Heart right ventricle (tissue), 16 donors: ENCODE measurements around the gene SLC25A20. TPM values are rescaled to one million over a fixed set of nuclear protein-coding genes. Genes with fewer than 3 reads are reported as not detected.

Experiments
- ATAC-seq, 8 donors: fragments of 200-7000 bp; cut with Tn5 transposase; one replicate each; pipeline ENCODE4 v1.9.1; 2020; ENCODE audit warnings: mild to moderate bottlenecking in 8 of 8, moderate library complexity in 8 of 8, moderate number of reproducible peaks in 1 of 8
- DNase-seq, 2 donors: peaks; one replicate each; pipeline ENCODE4 v3.0.0-alpha.2; 2020
- H3K27ac ChIP-seq, 10 donors: fragments of 200-600 bp; sonication (generic) in 2 of 10; one replicate each; pipeline versions ENCODE4 v1.5.0 to v1.8.0; 2020 to 2022; ENCODE audit warnings: mild to moderate bottlenecking in 3 of 10
- H3K27me3 ChIP-seq, 7 donors: fragments of 200-600 bp; one replicate each; pipeline ENCODE4 v1.8.0; 2021 to 2022; ENCODE audit warnings: mild to moderate bottlenecking in 2 of 7
- H3K36me3 ChIP-seq, 9 donors: fragments of 200-600 bp; sonication (generic) in 1 of 9; one replicate each; pipeline versions ENCODE4 v1.5.0 to v1.8.0; 2020 to 2022; ENCODE audit warnings: mild to moderate bottlenecking in 2 of 9
- H3K4me1 ChIP-seq, 9 donors: fragments of 200-600 bp; sonication (generic) in 1 of 9; one replicate each; pipeline versions ENCODE4 v1.5.0 to v1.8.0; 2020 to 2022; ENCODE audit warnings: mild to moderate bottlenecking in 4 of 9
- H3K4me3 ChIP-seq, 10 donors: fragments of 200-600 bp; sonication (generic) in 2 of 10; one replicate each; pipeline versions ENCODE4 v1.5.0 to v1.8.0; 2020 to 2022; ENCODE audit warnings: mild to moderate bottlenecking in 7 of 10, moderate library complexity in 2 of 10
- H3K9me3 ChIP-seq, 11 donors: fragments of 200-600 bp in 10 of 11; sonication (generic) in 2 of 11; one replicate each; pipeline versions ENCODE4 v1.5.0 to v1.8.0; 2013 to 2022; ENCODE audit warnings: mild to moderate bottlenecking in 2 of 11, control low read depth in 1 of 11, moderate library complexity in 1 of 11
- WGBS, 2 donors: extraction: QIAGEN DNeasy Blood & Tissue Kit; methylation state at CpG; one replicate each; pipeline ENCODE4 v1.1.7; 2013; ENCODE audit warnings: inconsistent platforms in 1 of 2; 5-methylcytosine and 5-hydroxymethylcytosine counted together
- intact Hi-C, 10 donors: fragments of 100-400 bp; cut with DNase I; formaldehyde crosslinking; loops; one replicate each; pipeline versions ENCODE4 v1.11.1 to v1.14.2; 2022
- polyA plus RNA-seq, 2 donors: library from polyadenylated mRNA; stranded (reverse); fragments of 200-250 nt; gene quantifications; one replicate each; pipeline ENCODE4 v1.2.3, GENCODE V29; 2013
- total RNA-seq, 10 donors: library from RNA; stranded (reverse); fragmentation: NEBNext Ultra II Directional in 3 of 10; extraction: Animal tissue kit (Norgen Biotek cat#: 25700) in 3 of 10; gene quantifications; one replicate each; pipeline versions ENCODE4 v1.2.1 to v1.2.4, GENCODE V29; 2021 to 2023
- TF ChIP-seq, protein P1 (sequence below), 9 donors: fragments of 200-600 bp; sonication (generic) in 2 of 9; IDR thresholded peaks; one replicate each; pipeline versions ENCODE4 v1.5.0 to v1.8.0; 2021 to 2022; ENCODE audit warnings: antibody characterized with exemption in 9 of 9, mild to moderate bottlenecking in 5 of 9, moderate library complexity in 1 of 9
- donor health status: Arrhythmogenic right ventricular cardiomyopathy.
- donor health status: ischemic (EF 13 %, LVEDD 7.1; RV severe dilation, severe dysfunction).
- donor health status: healthy with polysubstance abuse.
- donor health status: DM: no; HTN: yes; CAD: no.
- donor health status: DM: no; HTN: no; CAD: no.
- donor health status: ischemic (EF 25% LVEDD 6.9; RV normal size, moderate dysfunction).
- donor health status: ischemic (EF 25% LVEDD 5.7; RV mildly dilated, moderate dysfunction).
- donor health status: healthy.
- donor health status: DM: yes; HTN: yes; CAD: no.
- donor health status: Ischemic cardiomyopathy.
- donor health status: ischemic (EF 35%, LVEDD 5.7; RV mildly dilated, moderate dysfunction).
- donor health status: nonischemic (EF 11% LVEDD 7.7; RV severe dilation, severe dysfunction).
- donor health status: DM: yes; HTN: yes; CAD: no.
- donor health status: PGD.
- donor health status: ischemic (EF 29% LVEDD 5.4; RV normal size, mild dysfunction).
- donor health status: nonischemic (EF 23%, LVEDD 6.1; RV moderate dilation, normal function).

SLC25A20 gene
- total and polyA plus RNA-seq, 12 donors: 36.7 to 129 (median 70.8) TPM

GRCh38 chr3:48938689-48939088, 40.0 kb upstream of the SLC25A20 start:
- Histone ChIP-seq H3K27ac (peak overlapping the region in 1 of 10 donors; percentile 88), H3K4me3 (no peak overlapping the region), H3K36me3 (peaks cover 0 to 53% (median 3%) of the 10 kb centered on the region in 9 donors), H3K4me1 (peaks cover 0 to 46% (median 24%) of the 10 kb centered on the region in 9 donors), H3K27me3 (no peaks in the 10 kb centered on the region), H3K9me3 (no peaks in the 10 kb centered on the region)
- intact Hi-C loops: no loop called here
- no peak for ATAC-seq
- no peak for DNase-seq
- 90 to 91% methylated on average over 3 of the region's 3 CpGs for WGBS, 2 donors
- TF ChIP-seq, protein P1, sequence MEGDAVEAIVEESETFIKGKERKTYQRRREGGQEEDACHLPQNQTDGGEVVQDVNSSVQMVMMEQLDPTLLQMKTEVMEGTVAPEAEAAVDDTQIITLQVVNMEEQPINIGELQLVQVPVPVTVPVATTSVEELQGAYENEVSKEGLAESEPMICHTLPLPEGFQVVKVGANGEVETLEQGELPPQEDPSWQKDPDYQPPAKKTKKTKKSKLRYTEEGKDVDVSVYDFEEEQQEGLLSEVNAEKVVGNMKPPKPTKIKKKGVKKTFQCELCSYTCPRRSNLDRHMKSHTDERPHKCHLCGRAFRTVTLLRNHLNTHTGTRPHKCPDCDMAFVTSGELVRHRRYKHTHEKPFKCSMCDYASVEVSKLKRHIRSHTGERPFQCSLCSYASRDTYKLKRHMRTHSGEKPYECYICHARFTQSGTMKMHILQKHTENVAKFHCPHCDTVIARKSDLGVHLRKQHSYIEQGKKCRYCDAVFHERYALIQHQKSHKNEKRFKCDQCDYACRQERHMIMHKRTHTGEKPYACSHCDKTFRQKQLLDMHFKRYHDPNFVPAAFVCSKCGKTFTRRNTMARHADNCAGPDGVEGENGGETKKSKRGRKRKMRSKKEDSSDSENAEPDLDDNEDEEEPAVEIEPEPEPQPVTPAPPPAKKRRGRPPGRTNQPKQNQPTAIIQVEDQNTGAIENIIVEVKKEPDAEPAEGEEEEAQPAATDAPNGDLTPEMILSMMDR (IDR thresholded peaks at IDR 0.05): no peak

DNA sequence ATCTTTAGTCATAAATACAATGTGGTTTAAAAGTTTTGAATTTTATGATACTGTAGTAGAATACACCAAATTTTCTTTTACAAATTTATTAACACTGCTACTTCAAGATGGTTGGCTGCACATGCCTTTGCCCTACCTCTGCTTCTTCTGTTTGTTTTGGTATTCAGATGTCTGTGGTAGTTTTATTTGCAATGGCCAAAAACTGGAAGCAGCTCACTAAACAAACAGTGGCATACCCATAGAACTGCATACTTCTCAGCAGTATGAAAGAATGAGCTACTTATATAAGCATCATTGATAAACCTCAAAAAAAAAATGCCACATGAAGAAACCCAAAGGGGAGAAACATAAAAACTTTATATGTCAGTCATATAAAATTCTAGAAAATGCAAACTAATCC, 39.5 kb upstream of the SLC25A20 start:
- TF ChIP-seq, protein P1 (IDR thresholded peaks at IDR 0.05): no peak
- DNase-seq (no peak), ATAC-seq (no peak)
- Histone ChIP-seq H3K27ac (peak overlapping the region in 2 of 10 donors; percentile 84 to 88), H3K9me3 (no peaks in the 10 kb centered on the region), H3K36me3 (peaks cover 0 to 52% (median 7%) of the 10 kb centered on the region in 9 donors), H3K27me3 (no peaks in the 10 kb centered on the region), H3K4me1 (peaks cover 0 to 49% (median 24%) of the 10 kb centered on the region in 9 donors), H3K4me3 (no peak overlapping the region)
- intact Hi-C loops: no loop called here

DNA sequence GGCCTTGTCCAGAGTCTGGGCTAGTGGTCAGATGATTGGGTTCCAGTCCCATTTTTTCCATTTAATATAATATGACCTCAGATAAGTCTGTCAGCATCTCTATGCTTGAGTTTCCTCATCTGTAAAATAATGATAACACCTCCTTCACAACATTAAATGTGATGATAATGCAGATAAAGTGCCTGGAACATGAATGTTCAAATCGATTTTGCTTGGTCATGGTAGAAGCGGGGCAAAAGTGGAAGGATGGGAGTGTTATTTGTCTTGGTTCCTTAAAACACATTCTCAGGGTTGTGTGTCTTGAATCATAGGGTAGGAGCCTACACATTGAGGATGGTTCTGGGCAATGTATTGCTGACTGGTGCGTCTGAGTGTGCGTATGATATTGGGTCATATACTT, 36.8 kb upstream of the SLC25A20 start:
- intact Hi-C loops: no loop called here

DNA sequence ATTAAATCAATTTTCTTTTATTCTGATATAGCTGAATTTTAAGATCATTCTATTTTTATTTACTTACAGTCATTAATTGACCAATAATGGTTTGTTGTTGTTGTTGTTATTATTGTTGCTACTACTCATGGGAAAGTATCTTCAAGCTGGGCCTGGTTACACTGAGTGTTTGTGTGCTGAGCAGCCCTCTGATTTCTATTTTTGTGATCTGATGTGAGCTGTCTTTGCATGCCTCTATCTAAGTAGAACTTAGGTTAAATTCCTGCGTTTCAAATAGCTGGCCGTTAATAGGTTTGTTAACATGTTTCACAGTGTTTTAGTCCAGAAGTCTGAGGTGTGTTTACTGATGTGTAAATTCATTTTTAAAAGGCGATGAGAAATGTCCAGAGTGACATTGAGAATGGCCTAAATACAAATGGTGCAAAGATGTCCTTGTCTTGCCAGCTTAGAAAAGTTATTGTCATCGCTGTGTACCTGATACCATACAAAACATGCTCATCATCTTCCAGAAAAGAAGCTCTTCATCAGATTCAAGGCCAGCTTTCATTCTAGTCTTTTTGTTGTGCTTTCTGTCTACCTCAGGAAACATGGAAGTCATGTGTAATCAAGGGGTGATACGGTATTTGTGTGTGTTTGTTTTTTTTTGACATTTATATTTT, 35.8 kb upstream of the SLC25A20 start:
- intact Hi-C loops: no loop called here
- no peak for DNase-seq
- 47 to 64% methylated on average over 5 of the region's 5 CpGs for WGBS, 2 donors
- Histone ChIP-seq H3K9me3 (no peaks in the 10 kb centered on the region), H3K4me3 (peak overlapping the region in 6 of 10 donors; percentile 2 to 37 (median 10)), H3K4me1 (peaks cover 3 to 84% (median 54%) of the 10 kb centered on the region in 9 donors), H3K36me3 (peaks cover 0 to 63% (median 7%) of the 10 kb centered on the region in 9 donors), H3K27me3 (no peaks in the 10 kb centered on the region), H3K27ac (peak overlapping the region; percentile 48 to 88 (median 70))
- ATAC-seq: peak; percentile 49 to 92 (median 84)
- TF ChIP-seq, protein P1 (IDR thresholded peaks at IDR 0.05): no peak

More for the DNA sequence above, 36.8 kb upstream of the SLC25A20 start:
- peaks cover 0 to 59% (median 7%) of the 10 kb centered on the region in 9 donors for H3K36me3 ChIP-seq
- no peaks in the 10 kb centered on the region for H3K27me3 ChIP-seq
- peak overlapping the region in 5 of 10 donors; percentile 2 to 37 (median 11) for H3K4me3 ChIP-seq
- peak overlapping the region; percentile 48 to 88 (median 70) for H3K27ac ChIP-seq
- TF ChIP-seq, protein P1 (IDR thresholded peaks at IDR 0.05): no peak
- H3K9me3 ChIP-seq: no peaks in the 10 kb centered on the region
- ATAC-seq: no peak
- no peak for DNase-seq
- peaks cover 3 to 73% (median 44%) of the 10 kb centered on the region in 9 donors for H3K4me1 ChIP-seq
- 88 to 89% methylated on average over 4 of the region's 4 CpGs for WGBS, 2 donors
